Medulla oblongata (tissue), 1 donor: ENCODE measurements around the gene HSPA6.
"Not testable (repeated sequence)": the region's sequence is repeated elsewhere in the genome, so short reads cannot be mapped to it uniquely, and the experiment has no call there.

Experiments used
- DNase-seq: peaks from one replicate; pipeline ENCODE4 v3.0.0-alpha.2; 2015; ENCODE audit errors: extremely low spot score

HSPA6 gene

GRCh38 chr1:161503394-161503748 is 21.0 kb upstream of the HSPA6 start:
- no peak for DNase-seq

GRCh38 chr1:161505686-161506085 is 18.7 kb upstream of the HSPA6 start:
- DNase-seq, result no peak

GRCh38 chr1:161506336-161507223 is 17.8 kb upstream of the HSPA6 start:
- DNase-seq, result peak; percentile 47

- no peak for DNase-seq
Measured at GRCh38 chr1:161510477-161510876, 13.9 kb upstream of the HSPA6 start.

GRCh38 chr1:161511018-161511755 is 13.2 kb upstream of the HSPA6 start:
- DNase-seq, result no peak

- DNase-seq, result no peak
Measured at GRCh38 chr1:161511756-161512060, 12.6 kb upstream of the HSPA6 start.

GRCh38 chr1:161512636-161513447 is 11.5 kb upstream of the HSPA6 start:
- DNase-seq, result peak; percentile 36

GRCh38 chr1:161513448-161513780 is 10.9 kb upstream of the HSPA6 start:
- DNase-seq, result not testable (repeated sequence)

GRCh38 chr1:161513953-161514352 is 10.4 kb upstream of the HSPA6 start:
- not testable (repeated sequence) for DNase-seq

GRCh38 chr1:161523041-161523816 is 1.1 kb upstream of the HSPA6 start:
- not testable (repeated sequence) for DNase-seq

- not testable (repeated sequence) for DNase-seq
Measured at GRCh38 chr1:161524742-161525291, 477 bp downstream of the HSPA6 start.

GRCh38 chr1:161525321-161525720 is 981 bp downstream of the HSPA6 start:
- DNase-seq, result peak; percentile 40

GRCh38 chr1:161525918-161526317 is 1.6 kb downstream of the HSPA6 start:
- DNase-seq, result not testable (repeated sequence)

- DNase-seq, result peak; percentile 40
Measured at GRCh38 chr1:161528550-161528949, 4.2 kb downstream of the HSPA6 start.

GRCh38 chr1:161529463-161530104 is 5.2 kb downstream of the HSPA6 start:
- not testable (repeated sequence) for DNase-seq

GRCh38 chr1:161530158-161530557 is 5.8 kb downstream of the HSPA6 start:
- peak; percentile 72 for DNase-seq

- peak; percentile 90 for DNase-seq
Measured at GRCh38 chr1:161530671-161531641, 6.6 kb downstream of the HSPA6 start.

- DNase-seq, result peak; percentile 69
Measured at GRCh38 chr1:161531986-161532643, 7.8 kb downstream of the HSPA6 start.
